HPDE6-E6E7 (cell line): ENCODE measurements around the gene C1QB.
A peak's percentile ranks its signal among the peaks of the same experiment; 100 is the strongest.

Experiments used
- DNase-seq: peaks from one replicate; pipeline ENCODE4 v3.0.0; 2011; ENCODE audit warnings: missing footprints; ENCODE audit errors: extremely low spot score

Gene C1QB

DNA sequence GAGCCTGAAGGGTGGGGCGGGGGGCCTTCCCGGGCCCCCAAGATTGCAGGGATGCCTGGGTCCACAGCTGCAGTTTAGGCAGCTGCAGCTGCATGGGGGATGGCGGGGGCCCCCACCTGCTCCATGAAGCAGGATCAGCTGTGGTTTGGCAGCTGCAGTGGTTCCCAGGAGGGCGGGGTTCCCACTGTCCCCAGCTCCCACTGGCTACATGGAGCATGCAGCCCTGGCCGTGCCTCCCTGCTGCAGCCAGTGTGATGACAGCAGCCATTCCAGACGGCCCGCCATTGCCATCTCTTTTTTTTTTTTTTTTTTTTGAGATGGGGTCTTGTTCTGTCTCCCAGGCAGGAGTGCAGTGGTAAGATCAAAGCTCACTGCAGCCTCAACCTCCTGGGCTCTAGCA, 17.6 kb upstream of the C1QB start:
- DNase-seq, result no peak

DNA sequence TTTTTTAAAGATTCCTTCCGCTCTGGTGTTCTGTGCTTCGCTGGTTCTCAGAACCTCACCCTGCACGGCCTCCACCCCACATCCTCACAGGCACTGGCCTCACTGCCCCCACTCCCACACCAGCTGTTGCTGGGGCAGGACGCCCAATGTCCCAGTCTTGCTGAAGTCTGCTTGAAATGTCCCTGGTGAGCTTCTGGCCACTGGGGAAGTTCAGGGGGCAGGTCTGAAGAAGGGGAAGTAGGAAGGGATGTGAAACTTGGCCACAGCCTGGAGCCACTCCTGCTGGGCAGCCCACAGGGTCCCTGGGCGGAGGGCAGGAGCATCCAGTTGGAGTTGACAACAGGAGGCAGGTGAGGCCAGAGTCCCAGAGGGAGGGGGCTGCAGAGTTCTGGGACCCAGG, 16.7 kb upstream of the C1QB start, which contains the start of gene C1QA:
TSS of gene C1QA (plus strand) at position 276 of the 400 bp plus-strand sequence. CDS start 989 bp downstream, outside the sequence.
- DNase-seq, result no peak

GRCh38 chr1:22636927-22637326, 16.1 kb upstream of the C1QB start:
- DNase-seq, result no peak

DNA sequence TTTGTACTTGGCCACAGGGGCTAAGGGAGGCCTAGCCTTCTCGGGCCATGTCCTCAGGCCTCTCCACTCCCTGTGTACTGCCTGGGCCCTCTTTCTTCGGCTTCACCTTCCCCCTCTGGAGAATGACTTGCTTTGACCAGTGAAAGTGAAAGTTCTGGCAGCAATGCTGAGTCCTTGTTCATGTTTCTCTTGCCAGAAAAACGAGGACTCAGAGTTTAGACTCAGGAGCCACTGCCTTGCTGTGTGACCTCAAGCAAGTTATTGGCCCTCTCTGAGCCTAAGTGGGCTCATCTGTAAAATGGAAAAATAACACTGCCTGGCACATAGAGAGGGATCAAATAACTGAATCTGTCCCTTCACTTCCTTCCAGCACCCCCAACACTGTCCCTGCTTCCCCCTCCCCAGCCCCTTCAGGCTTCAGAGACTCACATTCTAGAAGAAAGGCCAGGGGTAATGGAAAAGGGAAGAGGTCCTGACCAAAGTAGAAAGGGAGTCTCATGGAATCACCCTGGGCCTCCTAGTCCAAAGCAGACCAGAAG, 15.1 kb upstream of the C1QB start:
- no peak for DNase-seq

DNA sequence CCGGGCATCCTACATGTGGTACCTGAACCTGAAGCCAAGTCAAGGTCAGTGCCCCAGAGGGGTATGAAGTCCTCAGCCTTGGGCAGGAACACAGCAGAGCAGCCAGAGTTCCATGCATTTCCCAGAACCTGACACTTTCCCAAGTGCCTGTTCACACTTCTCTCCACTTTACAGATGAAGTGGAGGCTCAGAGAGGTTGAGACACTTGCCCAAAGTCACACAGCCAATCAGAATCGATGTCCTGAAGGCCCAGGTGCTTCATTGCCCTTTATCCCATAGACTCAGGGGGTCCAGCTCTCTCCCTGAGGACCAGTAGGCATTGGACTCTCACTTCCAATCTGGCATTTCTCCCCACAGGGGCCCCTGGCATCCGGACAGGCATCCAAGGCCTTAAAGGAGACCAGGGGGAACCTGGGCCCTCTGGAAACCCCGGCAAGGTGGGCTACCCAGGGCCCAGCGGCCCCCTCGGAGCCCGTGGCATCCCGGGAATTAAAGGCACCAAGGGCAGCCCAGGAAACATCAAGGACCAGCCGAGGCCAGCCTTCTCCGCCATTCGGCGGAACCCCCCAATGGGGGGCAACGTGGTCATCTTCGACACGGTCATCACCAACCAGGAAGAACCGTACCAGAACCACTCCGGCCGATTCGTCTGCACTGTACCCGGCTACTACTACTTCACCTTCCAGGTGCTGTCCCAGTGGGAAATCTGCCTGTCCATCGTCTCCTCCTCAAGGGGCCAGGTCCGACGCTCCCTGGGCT, 14.4 kb upstream of the C1QB start:
- no peak for DNase-seq

GRCh38 chr1:22639286-22639685, 13.8 kb upstream of the C1QB start:
- DNase-seq, result no peak

DNA sequence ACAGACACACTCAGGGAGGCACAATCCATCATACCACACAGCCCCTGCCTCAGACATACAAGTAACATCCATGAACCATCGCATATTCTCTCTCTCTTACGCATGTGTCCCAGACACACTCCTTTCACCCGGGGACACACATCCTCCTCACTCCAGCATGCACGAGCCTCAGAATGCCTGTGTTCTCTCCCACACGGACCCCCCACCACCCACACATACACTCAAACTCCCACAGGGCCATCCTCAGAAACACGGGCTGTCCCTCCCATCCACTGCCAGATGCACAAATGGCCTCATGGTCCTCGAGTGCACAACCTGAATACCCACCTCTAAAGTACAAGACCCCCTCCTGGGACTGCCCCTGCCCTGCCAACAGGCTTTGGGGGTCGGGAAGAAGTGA, 11.8 kb upstream of the C1QB start:
- DNase-seq, result no peak

DNA sequence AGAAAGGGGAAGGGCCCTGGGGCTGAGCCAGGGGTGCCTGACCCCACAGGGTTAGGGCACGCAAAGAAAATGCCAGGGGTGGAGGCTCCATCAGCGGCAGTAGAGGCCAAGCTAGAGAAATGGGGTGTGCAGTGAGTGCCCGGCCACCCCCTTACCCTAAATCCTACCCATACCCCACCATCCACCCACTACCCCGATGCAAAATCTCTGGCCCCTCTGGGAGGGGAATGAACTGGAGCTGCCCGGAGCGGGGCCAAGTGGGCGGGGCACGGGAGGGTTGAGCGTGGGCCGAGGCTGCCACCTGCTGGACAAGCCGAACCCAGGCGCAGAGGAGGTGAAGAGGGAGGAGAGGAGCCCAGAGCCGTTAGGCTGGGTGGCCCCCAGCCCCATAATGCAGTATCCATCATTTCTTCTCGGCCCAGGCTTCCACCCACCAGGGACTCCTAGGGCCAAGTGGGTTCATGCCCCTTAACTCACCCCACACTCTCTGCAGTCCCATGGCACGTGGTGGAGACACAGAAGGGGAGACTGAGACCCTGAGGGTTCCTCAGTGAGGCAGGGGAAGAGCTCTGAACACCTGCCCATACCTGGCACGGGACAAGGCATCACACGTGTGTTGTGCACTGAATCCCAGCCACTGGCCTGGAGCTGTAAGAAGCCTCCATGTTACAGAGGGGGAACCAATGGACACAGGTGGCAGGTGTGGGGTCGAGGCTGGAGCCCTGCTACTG, 11.0 kb upstream of the C1QB start:
- DNase-seq, result peak; percentile 63

DNA sequence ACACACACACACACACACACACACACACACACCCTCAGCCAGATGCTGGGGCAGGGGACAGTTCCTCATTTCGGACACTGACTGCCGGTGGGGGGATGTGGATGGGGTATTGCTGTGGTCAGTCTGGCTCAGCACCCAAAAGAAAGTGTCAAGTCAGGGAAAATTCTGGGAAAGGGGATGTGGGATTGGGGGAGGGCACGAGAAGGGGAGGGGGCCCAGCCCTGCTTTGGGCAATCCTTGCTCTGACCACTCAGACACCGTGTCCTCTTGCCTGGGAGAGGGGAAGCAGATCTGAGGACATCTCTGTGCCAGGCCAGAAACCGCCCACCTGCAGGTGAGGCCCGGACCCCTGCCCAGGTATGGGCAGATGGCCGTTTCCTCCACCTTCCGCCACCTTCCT, 9.7 kb upstream of the C1QB start, which contains the start of gene C1QC:
TSS of gene C1QC (plus strand) at position 253 of the 400 bp plus-strand sequence. CDS start 391 bp downstream, outside the sequence.
- no peak for DNase-seq

DNA sequence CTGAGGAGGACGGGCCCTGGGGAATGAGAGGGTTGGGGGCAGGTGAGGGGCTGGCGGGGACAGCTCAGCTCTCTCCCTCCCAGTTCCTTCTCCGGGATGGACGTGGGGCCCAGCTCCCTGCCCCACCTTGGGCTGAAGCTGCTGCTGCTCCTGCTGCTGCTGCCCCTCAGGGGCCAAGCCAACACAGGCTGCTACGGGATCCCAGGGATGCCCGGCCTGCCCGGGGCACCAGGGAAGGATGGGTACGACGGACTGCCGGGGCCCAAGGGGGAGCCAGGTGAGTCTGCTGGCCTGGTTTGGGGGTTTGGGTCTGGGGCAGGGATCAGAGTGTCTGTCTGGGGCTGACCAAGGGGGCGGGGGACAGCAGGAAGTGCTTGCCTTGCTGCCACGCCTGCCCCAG, 9.1 kb upstream of the C1QB start:
- DNase-seq, result no peak

- DNase-seq, result no peak
Measured at GRCh38 chr1:22645931-22646330, 7.1 kb upstream of the C1QB start.

DNA sequence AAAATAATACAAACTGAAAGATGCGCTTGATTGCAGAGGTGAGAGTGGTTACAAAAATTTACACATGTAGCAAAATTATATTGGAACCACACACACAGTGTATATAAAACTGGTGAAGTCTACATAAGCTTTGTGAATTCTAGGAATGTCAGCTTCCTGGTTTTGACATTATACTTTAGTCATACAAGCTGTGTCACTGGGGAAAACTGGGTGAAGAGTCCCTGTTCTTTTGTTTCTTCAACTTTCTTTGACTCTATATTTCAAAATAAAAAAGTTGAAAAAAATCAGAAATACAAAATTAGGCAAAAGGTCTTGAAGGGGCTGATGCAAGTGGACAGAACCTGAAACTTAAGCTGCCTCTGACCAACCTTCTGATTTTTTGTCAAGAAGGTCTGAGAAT, 6.7 kb upstream of the C1QB start:
- no peak for DNase-seq

- no peak for DNase-seq
Measured at GRCh38 chr1:22650089-22650693, 2.8 kb upstream of the C1QB start.

GRCh38 chr1:22651941-22652856, 837 bp upstream of the C1QB start:
- DNase-seq, result no peak

DNA sequence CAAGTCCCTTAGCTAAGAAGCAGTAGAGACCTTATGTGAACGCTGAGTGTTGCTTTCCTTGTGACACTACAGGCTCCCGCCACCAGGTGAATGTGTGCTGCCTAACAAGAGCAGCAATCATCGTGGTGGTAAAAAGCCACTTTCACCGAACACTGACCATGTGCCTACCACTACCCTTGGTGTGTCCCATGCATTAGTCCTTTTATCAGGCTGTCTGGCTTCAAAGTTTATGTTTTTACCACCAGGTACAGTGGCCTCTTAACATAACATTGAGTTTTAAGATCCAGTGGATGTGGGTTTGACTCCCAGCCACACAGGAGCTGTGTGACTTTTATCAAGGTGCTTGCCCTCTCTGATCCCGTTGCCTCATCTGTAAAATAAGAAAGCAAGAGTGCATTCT, 1.7 kb downstream of the C1QB start:
- DNase-seq, result no peak

- no peak for DNase-seq
Measured at GRCh38 chr1:22658385-22659163, 5.5 kb downstream of the C1QB start.

GRCh38 chr1:22660716-22661241, 7.7 kb downstream of the C1QB start:
- DNase-seq, result no peak

- no peak for DNase-seq
Measured at GRCh38 chr1:22661880-22662279, 8.8 kb downstream of the C1QB start.

DNA sequence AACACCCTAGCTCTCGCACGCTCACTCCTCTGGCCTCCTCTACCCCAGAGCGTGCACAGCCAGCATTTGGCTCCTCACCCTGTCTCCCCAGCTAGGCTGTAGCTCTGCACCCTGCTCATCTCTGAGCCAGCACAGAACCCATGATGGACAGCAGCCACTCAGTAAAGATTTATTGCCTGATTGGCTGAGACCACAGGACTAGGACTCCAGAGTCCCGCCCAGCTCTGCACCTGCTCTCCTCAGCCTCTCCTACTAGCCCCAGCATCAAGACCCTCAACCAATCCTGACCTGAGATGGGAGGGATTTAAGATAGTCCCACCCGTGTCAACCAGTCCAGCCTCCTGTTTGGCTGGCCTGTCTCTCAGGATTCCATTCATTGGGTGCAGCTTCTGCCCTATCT, 9.3 kb downstream of the C1QB start:
- no peak for DNase-seq

DNA sequence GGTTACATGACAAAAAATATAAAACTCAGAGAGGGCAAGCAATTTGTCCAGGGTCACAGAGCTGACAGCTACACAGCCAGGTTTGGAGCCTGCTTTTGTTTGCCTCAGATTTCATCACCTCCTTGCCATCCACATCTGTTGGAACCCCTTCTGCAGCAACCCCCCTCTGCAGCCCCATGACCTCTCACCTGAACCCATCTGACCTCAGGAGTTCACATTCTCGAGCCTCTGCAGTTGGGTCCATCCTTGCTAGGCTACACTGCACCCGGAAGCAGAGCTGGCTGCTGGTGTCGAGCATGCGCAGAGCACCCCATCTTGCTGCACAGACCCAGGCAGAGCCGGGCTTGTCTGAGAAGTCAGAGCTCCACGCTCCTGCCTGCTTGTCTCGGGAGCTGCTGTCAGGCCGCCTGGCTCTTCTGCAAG, 10.0 kb downstream of the C1QB start:
- DNase-seq, result no peak
